DOHH2 (cell line): Measurements from ENCODE around the gene KDM2A.

ENCODE experiments used
- H3F3A ChIP-seq: fragments of 200-600 bp; sonication (generic), shearing (Covaris generic); 2 replicates; pipeline ENCODE4 v1.6.0; 2016; ENCODE audit warnings: antibody characterized with exemption, mild to moderate bottlenecking; ENCODE audit not compliant: control insufficient read depth, insufficient read depth
- H3K27ac ChIP-seq: fragments of 200-600 bp; sonication (generic); 2 replicates; pipeline ENCODE4 v1.5.1; 2014; ENCODE audit warnings: low read depth, mild to moderate bottlenecking, low read length, moderate library complexity
- H3K27me3 ChIP-seq: fragments of 200-600 bp; sonication (generic); 2 replicates; pipeline ENCODE4 v1.6.1; 2014; ENCODE audit warnings: mild to moderate bottlenecking, low read length, mixed read lengths; ENCODE audit not compliant: control insufficient read depth
- H3K36me3 ChIP-seq: fragments of 200-600 bp; sonication (generic); 2 replicates; pipeline ENCODE4 v1.6.1; 2014; ENCODE audit warnings: mild to moderate bottlenecking, low read length, moderate library complexity, mixed read lengths; ENCODE audit not compliant: control insufficient read depth
- H3K4me1 ChIP-seq: fragments of 200-600 bp; sonication (generic); 2 replicates; pipeline ENCODE4 v1.6.1; 2014; ENCODE audit warnings: mild to moderate bottlenecking, low read length, mixed read lengths; ENCODE audit not compliant: control insufficient read depth
- H3K4me2 ChIP-seq: fragments of 200-600 bp; sonication (generic); 2 replicates; pipeline ENCODE4 v1.6.0; 2014; ENCODE audit warnings: mild to moderate bottlenecking, low read length, moderate library complexity
- H3K4me3 ChIP-seq: fragments of 200-600 bp; sonication (generic); 2 replicates; pipeline ENCODE4 v1.5.1; 2014; ENCODE audit warnings: mild to moderate bottlenecking, low read length, mixed read lengths
- H3K79me2 ChIP-seq: fragments of 200-600 bp; sonication (generic); 2 replicates; pipeline ENCODE4 v1.6.1; 2014; ENCODE audit warnings: mild to moderate bottlenecking, low read length, mixed read lengths; ENCODE audit not compliant: control insufficient read depth
- H3K9me2 ChIP-seq: fragments of 200-600 bp; sonication (generic); replicated peaks from 2 replicates; pipeline ENCODE4 v1.6.1; 2014; ENCODE audit warnings: mild to moderate bottlenecking, low read length, mixed read lengths; ENCODE audit not compliant: control insufficient read depth
- H3K9me3 ChIP-seq: fragments of 200-600 bp; sonication (generic); 2 replicates; pipeline ENCODE4 v1.6.1; 2014; ENCODE audit warnings: antibody characterized with exemption, low read length, mixed read lengths; ENCODE audit not compliant: control insufficient read depth, insufficient read depth
- H4K20me1 ChIP-seq: fragments of 200-600 bp; sonication (generic); 2 replicates; pipeline ENCODE4 v1.6.0; 2014; ENCODE audit warnings: low read depth, mild to moderate bottlenecking, antibody characterized with exemption, low read length, moderate library complexity; ENCODE audit not compliant: control insufficient read depth, insufficient read depth
- EZH2phosphoT487 ChIP-seq: fragments of 200-600 bp; sonication (generic); IDR thresholded peaks from 2 replicates; pipeline ENCODE4 v1.6.1; 2017; ENCODE audit warnings: borderline replicate concordance, mild to moderate bottlenecking, antibody characterized with exemption, low read length, moderate library complexity, mixed read lengths
- TF ChIP-seq, protein P1 (sequence below): fragments of 200-600 bp; sonication (generic); IDR thresholded peaks from one replicate; pipeline ENCODE4 v1.5.1; 2014; ENCODE audit warnings: antibody characterized with exemption, mild to moderate bottlenecking, low read depth, low read length; ENCODE audit not compliant: poor library complexity, severe bottlenecking

The KDM2A gene

DNA sequence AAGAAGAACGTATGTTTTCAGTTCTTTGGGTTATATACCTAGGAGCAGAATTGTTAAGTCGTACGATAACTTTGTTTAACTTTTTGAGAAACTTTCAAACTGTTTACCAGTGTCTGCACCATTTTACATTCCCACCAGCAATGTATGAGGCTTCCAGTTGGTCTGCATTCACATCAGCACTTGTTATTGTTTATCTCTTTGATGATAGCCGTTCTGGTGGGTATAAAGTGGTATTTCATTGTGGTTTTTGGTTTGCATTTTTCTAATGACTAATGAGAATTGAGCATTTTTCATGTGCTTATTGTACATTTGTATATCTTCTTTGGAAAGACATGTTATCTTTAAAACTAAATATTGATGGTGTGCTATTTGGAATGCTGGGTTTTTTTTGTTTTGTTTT is 59.8 kb downstream of the KDM2A start:
- Histone ChIP-seq H3K27me3 (no peaks in the 10 kb centered on the region), H3K79me2 (peaks cover 61% of the 10 kb centered on the region), H3K4me2 (no peak overlapping the region), H3K36me3 (peaks cover 38% of the 10 kb centered on the region), H4K20me1 (peaks cover 11% of the 10 kb centered on the region; the same call in 1 of the 2 replicates), H3K4me1 (no peaks in the 10 kb centered on the region), H3K9me2 (no peaks in the 10 kb centered on the region), H3F3A (no peaks in the 10 kb centered on the region; the same call in none of the 2 replicates), H3K4me3 (no peak overlapping the region), H3K9me3 (no peaks in the 10 kb centered on the region), H3K27ac (no peak overlapping the region)
- no peak for TF ChIP-seq EZH2phosphoT487
- TF ChIP-seq, protein P1, sequence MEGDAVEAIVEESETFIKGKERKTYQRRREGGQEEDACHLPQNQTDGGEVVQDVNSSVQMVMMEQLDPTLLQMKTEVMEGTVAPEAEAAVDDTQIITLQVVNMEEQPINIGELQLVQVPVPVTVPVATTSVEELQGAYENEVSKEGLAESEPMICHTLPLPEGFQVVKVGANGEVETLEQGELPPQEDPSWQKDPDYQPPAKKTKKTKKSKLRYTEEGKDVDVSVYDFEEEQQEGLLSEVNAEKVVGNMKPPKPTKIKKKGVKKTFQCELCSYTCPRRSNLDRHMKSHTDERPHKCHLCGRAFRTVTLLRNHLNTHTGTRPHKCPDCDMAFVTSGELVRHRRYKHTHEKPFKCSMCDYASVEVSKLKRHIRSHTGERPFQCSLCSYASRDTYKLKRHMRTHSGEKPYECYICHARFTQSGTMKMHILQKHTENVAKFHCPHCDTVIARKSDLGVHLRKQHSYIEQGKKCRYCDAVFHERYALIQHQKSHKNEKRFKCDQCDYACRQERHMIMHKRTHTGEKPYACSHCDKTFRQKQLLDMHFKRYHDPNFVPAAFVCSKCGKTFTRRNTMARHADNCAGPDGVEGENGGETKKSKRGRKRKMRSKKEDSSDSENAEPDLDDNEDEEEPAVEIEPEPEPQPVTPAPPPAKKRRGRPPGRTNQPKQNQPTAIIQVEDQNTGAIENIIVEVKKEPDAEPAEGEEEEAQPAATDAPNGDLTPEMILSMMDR = no peak

DNA sequence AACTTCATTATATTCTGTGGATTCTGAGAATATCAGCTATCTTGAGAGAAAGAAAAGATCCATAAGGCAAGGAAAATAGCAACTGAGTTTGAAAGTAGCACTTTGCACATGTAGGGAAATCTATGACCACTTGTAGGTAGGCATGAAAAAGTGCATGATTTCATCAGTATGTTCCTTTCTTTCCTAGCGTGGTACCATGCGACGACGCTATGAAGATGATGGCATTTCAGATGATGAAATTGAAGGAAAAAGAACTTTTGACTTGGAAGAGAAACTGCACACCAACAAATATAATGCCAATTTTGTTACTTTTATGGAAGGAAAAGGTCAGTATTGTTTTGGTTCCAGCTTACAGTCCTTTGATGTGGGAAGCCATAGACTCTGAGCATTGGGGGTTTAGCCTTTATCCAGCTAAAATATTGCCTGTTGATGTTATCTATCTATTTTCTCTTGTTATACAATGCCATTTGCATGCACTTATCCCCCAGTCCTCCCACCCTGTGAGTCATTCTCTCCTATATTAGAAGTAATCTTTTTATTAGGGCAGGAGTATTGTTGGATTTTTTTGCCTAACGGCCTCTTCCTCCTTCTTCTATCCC is 60.9 kb downstream of the KDM2A start:
- H3K4me1 ChIP-seq = no peaks in the 10 kb centered on the region
- no peaks in the 10 kb centered on the region; the same call in 1 of the 2 replicates for H3F3A ChIP-seq
- H3K27me3 ChIP-seq = no peaks in the 10 kb centered on the region
- H3K27ac ChIP-seq = no peak overlapping the region
- H3K9me2 ChIP-seq = no peaks in the 10 kb centered on the region
- H3K4me2 ChIP-seq = no peak overlapping the region
- TF ChIP-seq, protein P1 = no peak
- TF ChIP-seq EZH2phosphoT487 = no peak
- H3K79me2 ChIP-seq = peaks cover 50% of the 10 kb centered on the region
- no peak overlapping the region for H3K4me3 ChIP-seq
- peaks cover 11% of the 10 kb centered on the region; the same call in 1 of the 2 replicates for H4K20me1 ChIP-seq
- no peaks in the 10 kb centered on the region for H3K9me3 ChIP-seq
- H3K36me3 ChIP-seq = peaks cover 45% of the 10 kb centered on the region

DNA sequence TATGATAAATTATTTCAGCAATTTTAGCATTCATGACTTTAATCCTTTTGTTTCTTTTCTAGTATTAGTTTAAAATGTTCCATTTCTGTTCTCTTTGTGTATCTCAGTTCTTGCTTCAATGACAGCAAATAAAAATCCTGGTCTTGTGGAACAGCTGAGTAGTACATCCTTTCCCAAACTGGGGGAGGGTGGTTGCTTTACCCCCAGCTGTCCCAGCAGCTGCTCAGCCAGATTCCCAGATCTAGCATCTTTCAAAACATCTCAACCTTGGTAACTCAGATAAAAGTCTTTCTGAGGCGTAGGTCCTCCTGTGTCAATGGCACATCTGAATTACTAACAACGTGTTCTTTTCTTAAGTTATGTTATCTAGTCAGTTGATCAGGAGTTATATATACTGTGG is 75.0 kb downstream of the KDM2A start:
- H3K4me2 ChIP-seq = no peak overlapping the region
- H4K20me1 ChIP-seq = no peaks in the 10 kb centered on the region
- no peaks in the 10 kb centered on the region for H3K9me2 ChIP-seq
- peaks cover 17% of the 10 kb centered on the region for H3K4me1 ChIP-seq
- TF ChIP-seq, protein P1 = no peak
- no peak for TF ChIP-seq EZH2phosphoT487
- no peaks in the 10 kb centered on the region for H3K9me3 ChIP-seq
- H3K36me3 ChIP-seq = peaks cover 21% of the 10 kb centered on the region
- H3K79me2 ChIP-seq = no peaks in the 10 kb centered on the region
- H3K27me3 ChIP-seq = no peaks in the 10 kb centered on the region
- H3F3A ChIP-seq = no peaks in the 10 kb centered on the region
- no peak overlapping the region for H3K4me3 ChIP-seq
- H3K27ac ChIP-seq = no peak overlapping the region
